Muscle layer of colon (tissue), 2 donors: ENCODE measurements around the gene SENP6.

Source experiments
- H3K27ac ChIP-seq: one replicate; pipeline ENCODE4 v1.7.0; 2013; ENCODE audit warnings: low read depth, mild to moderate bottlenecking, low read length, moderate library complexity
- H3K27me3 ChIP-seq, 2 donors: one replicate each; pipeline ENCODE4 v1.7.0; 2013; ENCODE audit warnings: low read length in 2 of 2, mild to moderate bottlenecking in 2 of 2; ENCODE audit not compliant: insufficient read depth in 2 of 2, control insufficient read depth in 1 of 2
- H3K36me3 ChIP-seq: one replicate; pipeline ENCODE4 v1.7.0; 2013; ENCODE audit warnings: mild to moderate bottlenecking, low read length; ENCODE audit not compliant: insufficient read depth
- H3K4me1 ChIP-seq: one replicate; pipeline ENCODE4 v1.7.0; 2013; ENCODE audit warnings: mild to moderate bottlenecking, low read length; ENCODE audit not compliant: insufficient read depth
- H3K4me3 ChIP-seq, 2 donors: one replicate each; pipeline ENCODE4 v1.7.0; 2013; ENCODE audit warnings: low read length in 2 of 2, low read depth in 1 of 2, mild to moderate bottlenecking in 1 of 2, moderate library complexity in 1 of 2
- H3K9ac ChIP-seq: one replicate; pipeline ENCODE4 v1.7.0; 2013; ENCODE audit warnings: low read length
- H3K9me3 ChIP-seq: one replicate; pipeline ENCODE4 v1.7.0; 2013; ENCODE audit warnings: mild to moderate bottlenecking, low read length
- donor health status: abdominal sarcoma.
- donor health status: Adenocarcinoma of cecum.

Gene SENP6

GRCh38 chr6:75755704-75756103 lies 154.0 kb downstream of the SENP6 start:
- Histone ChIP-seq H3K4me3 (no peak overlapping the region), H3K27me3 (no peaks in the 10 kb centered on the region), H3K27ac (no peak overlapping the region), H3K36me3 (no peaks in the 10 kb centered on the region), H3K4me1 (peaks cover 3% of the 10 kb centered on the region), H3K9ac (no peak overlapping the region), H3K9me3 (no peaks in the 10 kb centered on the region)

DNA sequence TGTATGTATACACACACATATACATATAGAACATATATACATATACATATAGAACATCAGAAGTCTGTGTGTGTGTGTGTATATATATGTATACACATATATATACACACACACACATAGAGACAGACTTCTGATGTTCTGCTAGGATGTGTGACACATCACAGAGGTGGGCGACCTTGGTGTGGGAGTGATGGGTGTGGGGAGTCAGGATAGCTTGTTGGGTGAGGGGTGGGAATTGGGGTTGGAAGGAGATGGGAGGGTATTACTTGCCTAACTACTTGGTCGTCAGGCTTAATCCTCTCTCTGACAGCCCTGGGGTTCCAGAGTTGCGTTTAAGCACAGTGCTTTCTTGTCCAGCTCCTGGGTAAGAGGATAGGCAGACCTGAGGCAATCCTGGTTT lies 155.6 kb downstream of the SENP6 start:
- Histone ChIP-seq H3K9ac (no peak overlapping the region), H3K36me3 (no peaks in the 10 kb centered on the region), H3K9me3 (no peaks in the 10 kb centered on the region), H3K27ac (no peak overlapping the region), H3K27me3 (no peaks in the 10 kb centered on the region), H3K4me1 (no peaks in the 10 kb centered on the region), H3K4me3 (no peak overlapping the region)

DNA sequence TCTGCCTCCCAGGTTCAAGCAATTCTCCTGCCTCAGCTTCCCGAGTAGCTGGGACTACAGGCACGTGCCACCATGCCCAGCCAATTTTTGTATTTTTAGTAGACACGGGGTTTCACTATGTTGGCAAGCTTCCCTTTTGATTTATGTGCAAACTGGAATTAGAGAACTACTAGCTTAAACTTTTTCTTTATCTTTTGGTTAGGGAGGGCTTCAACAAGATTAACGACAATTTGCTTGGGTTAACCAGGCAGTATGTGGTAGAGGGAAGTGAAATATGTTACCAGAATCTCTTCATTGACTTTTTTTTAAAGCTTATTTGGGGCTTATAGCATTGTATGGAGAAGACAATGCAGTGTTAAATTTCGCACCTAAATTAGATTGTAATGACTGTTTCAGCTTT lies 156.4 kb downstream of the SENP6 start:
- H3K4me3 ChIP-seq, result no peak overlapping the region

DNA sequence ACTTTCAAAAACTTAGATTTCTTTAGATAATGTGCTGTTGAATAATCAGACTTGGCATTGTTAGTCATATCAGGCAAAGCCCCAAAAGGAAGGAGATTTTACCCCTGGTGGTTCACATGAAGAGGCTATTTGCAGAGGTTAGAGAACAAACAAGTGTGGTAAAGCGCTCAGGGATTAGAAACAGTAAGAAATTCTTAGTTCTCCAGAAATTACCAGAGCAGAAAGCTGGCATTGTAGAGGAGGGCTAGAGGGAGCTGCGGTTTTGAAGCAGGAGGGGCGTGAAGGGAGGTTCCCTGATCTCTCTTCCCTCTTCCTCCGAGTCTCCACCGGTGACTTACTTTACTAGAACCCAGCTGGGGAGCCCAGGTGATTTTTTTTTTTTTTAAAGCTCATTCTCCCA lies 157.5 kb downstream of the SENP6 start:
- H3K4me1 ChIP-seq, result no peaks in the 10 kb centered on the region
- no peaks in the 10 kb centered on the region for H3K36me3 ChIP-seq
- H3K9me3 ChIP-seq, result no peaks in the 10 kb centered on the region
- no peaks in the 10 kb centered on the region for H3K27me3 ChIP-seq
- H3K9ac ChIP-seq, result no peak overlapping the region
- no peak overlapping the region for H3K4me3 ChIP-seq
- H3K27ac ChIP-seq, result no peak overlapping the region

More for the DNA sequence above, 156.4 kb downstream of the SENP6 start:
- H3K36me3 ChIP-seq, result no peaks in the 10 kb centered on the region
- H3K27ac ChIP-seq, result no peak overlapping the region
- no peaks in the 10 kb centered on the region for H3K4me1 ChIP-seq
- H3K9ac ChIP-seq, result no peak overlapping the region
- no peaks in the 10 kb centered on the region for H3K9me3 ChIP-seq
- no peaks in the 10 kb centered on the region for H3K27me3 ChIP-seq

DNA sequence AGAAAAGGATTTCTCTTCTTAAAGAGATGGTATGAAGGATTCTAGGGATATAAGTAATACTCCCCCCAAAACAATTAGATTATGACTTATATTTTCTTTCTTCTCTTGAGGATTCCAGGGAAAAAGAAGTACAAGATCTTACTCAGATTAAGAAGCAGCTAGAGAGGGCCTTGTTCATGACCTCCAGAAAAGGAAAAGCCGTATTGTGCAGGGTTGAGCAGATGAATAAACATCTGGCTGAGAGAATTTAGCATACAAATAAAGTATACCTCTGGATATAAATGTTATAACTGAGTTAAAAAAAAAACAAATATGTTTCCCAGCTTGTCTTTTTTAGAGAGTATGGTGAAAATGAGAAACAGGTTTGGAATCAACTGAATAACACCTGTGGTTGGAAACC lies 158.6 kb downstream of the SENP6 start:
- Histone ChIP-seq H3K9ac (no peak overlapping the region), H3K4me1 (no peaks in the 10 kb centered on the region), H3K36me3 (no peaks in the 10 kb centered on the region), H3K4me3 (no peak overlapping the region), H3K27ac (no peak overlapping the region), H3K9me3 (no peaks in the 10 kb centered on the region), H3K27me3 (no peaks in the 10 kb centered on the region)

DNA sequence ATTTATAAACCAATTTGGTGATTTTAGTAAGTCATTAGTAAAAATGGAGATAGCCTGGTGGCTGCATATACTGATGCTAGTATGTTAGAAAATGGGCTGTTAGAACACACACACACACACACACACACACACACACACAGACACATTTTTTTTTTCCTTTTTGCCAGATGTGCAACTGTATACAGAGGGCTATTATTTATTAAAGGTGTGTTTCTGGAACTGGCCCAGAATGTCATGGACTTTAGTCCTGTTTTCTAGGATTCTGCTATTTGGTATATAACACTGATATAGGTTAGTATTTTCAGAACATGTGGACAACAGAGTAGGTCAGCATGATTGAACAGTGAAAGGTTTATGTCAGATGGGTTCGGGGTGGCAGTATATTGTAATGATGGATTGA lies 159.8 kb downstream of the SENP6 start:
- H3K4me3 ChIP-seq, result no peak overlapping the region

GRCh38 chr6:75762063-75762462 lies 160.4 kb downstream of the SENP6 start:
- Histone ChIP-seq H3K4me3 (no peak overlapping the region), H3K4me1 (no peaks in the 10 kb centered on the region), H3K27ac (no peak overlapping the region), H3K9me3 (no peaks in the 10 kb centered on the region), H3K9ac (no peak overlapping the region), H3K27me3 (no peaks in the 10 kb centered on the region), H3K36me3 (no peaks in the 10 kb centered on the region)

More for the DNA sequence above, 159.8 kb downstream of the SENP6 start:
- H3K9me3 ChIP-seq, result no peaks in the 10 kb centered on the region
- no peak overlapping the region for H3K27ac ChIP-seq
- H3K4me1 ChIP-seq, result no peaks in the 10 kb centered on the region
- H3K27me3 ChIP-seq, result no peaks in the 10 kb centered on the region
- H3K36me3 ChIP-seq, result no peaks in the 10 kb centered on the region
- no peak overlapping the region for H3K9ac ChIP-seq

- H3K4me3 ChIP-seq, result no peak overlapping the region
- H3K4me1 ChIP-seq, result no peaks in the 10 kb centered on the region
- H3K9me3 ChIP-seq, result no peaks in the 10 kb centered on the region
- H3K36me3 ChIP-seq, result no peaks in the 10 kb centered on the region
- H3K27me3 ChIP-seq, result no peaks in the 10 kb centered on the region
- no peak overlapping the region for H3K27ac ChIP-seq
- no peak overlapping the region for H3K9ac ChIP-seq
These were observed 164.7 kb downstream of the SENP6 start for GRCh38 chr6:75766387-75766786.
